ENCODE data around the gene FBN3. TPM values are rescaled to one million over a fixed set of nuclear protein-coding genes. Genes with fewer than 3 reads are reported as not detected.
"Not testable (repeated sequence)": the region's sequence is repeated elsewhere in the genome, so short reads cannot be mapped to it uniquely, and the experiment has no call there.

The FBN3 gene
- polyA plus RNA-seq, 1 donor (not counting 4 experiments of a cell fraction or from before 2014, with no cell fraction given), result not detected

DNA sequence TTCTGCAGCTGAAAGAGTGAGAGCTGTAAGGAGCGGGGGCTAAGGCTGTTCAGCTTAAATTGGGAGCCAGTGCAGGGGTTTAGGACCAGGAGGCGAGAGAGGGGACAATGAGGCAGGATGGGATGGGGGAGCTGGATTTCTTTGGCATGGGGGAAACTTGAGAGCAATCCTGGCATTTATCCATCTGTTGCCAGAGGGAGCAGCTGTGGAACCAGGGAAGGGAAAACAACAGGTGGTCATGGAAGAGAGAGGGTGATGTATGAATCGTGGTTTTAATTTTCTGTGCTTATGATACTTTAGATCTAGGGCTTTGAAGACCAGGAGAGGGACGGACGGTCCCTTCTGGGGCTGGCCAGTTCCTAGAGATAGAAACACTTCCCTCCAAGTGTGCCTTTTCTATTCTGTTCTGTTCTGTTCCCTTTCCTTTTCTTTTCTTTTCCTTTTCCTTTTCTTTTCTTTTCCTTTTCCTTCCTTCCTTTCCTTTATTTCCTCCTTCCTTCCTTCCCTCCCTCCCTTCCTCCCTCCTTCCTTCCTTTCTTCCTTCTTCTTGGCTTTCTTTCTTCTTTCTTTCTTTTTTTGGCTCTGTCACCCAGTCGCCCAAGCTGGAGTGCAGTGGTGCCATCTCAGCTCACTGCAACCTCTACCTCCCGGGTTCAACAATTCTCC, 112.8 kb downstream of the FBN3 start:
- H3K79me2 ChIP-seq (ENCODE audit: control insufficient read depth, insufficient read depth, low read length), result no peaks in the 10 kb centered on the region
- H2AFZ ChIP-seq (ENCODE audit: control insufficient read depth, low read length), result no peak overlapping the region
- no peaks in the 10 kb centered on the region for H3K9me1 ChIP-seq (ENCODE audit: control insufficient read depth, extremely low read depth, insufficient read depth, low read length)
- no peak for FAIRE-seq
- H3K9ac ChIP-seq (ENCODE audit: control insufficient read depth, extremely low read depth, insufficient read depth, low read length), result no peak overlapping the region
- no peaks in the 10 kb centered on the region for H3K4me1 ChIP-seq (ENCODE audit: control insufficient read depth, extremely low read depth, insufficient read depth, low read length)
- no peak overlapping the region for H3K27ac ChIP-seq (ENCODE audit: control insufficient read depth, insufficient read depth, low read length)
- no peaks in the 10 kb centered on the region for H3K9me3 ChIP-seq (ENCODE audit: control insufficient read depth, low read depth, low read length)
- peaks cover 5% of the 10 kb centered on the region for H3K27me3 ChIP-seq (ENCODE audit: control insufficient read depth, extremely low read depth, insufficient read depth, low read length)
- no peaks in the 10 kb centered on the region for H3K36me3 ChIP-seq (ENCODE audit: control insufficient read depth in 2 of 2, extremely low read depth in 1 of 2, insufficient read depth in 2 of 2, low read length in 2 of 2)
- dilution Hi-C loops (cut with MboI; ENCODE audit: extremely low pct_ligation_motif_present, low sequenced_read_pairs), result no loop called here
- no peak overlapping the region for H3K4me2 ChIP-seq (ENCODE audit: control insufficient read depth, extremely low read depth, insufficient read depth, low read depth, low read length)
- H4K20me1 ChIP-seq (ENCODE audit: control insufficient read depth, extremely low read depth, insufficient read depth, low read length), result no peaks in the 10 kb centered on the region
- TF ChIP-seq EZH2 (IDR thresholded peaks at IDR 0.05; ENCODE audit: low read length), result no peak
- TF ChIP-seq, protein P1, sequence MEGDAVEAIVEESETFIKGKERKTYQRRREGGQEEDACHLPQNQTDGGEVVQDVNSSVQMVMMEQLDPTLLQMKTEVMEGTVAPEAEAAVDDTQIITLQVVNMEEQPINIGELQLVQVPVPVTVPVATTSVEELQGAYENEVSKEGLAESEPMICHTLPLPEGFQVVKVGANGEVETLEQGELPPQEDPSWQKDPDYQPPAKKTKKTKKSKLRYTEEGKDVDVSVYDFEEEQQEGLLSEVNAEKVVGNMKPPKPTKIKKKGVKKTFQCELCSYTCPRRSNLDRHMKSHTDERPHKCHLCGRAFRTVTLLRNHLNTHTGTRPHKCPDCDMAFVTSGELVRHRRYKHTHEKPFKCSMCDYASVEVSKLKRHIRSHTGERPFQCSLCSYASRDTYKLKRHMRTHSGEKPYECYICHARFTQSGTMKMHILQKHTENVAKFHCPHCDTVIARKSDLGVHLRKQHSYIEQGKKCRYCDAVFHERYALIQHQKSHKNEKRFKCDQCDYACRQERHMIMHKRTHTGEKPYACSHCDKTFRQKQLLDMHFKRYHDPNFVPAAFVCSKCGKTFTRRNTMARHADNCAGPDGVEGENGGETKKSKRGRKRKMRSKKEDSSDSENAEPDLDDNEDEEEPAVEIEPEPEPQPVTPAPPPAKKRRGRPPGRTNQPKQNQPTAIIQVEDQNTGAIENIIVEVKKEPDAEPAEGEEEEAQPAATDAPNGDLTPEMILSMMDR (optimal IDR thresholded peaks at IDR 0.05 in 1 of 3, IDR thresholded peaks at IDR 0.05 in 1 of 3, conservative IDR thresholded peaks at IDR 0.05 in 1 of 3; ENCODE audit: extremely low read depth in 1 of 3, insufficient read depth in 2 of 3, low read length in 3 of 3), result no peak
- no peak for DNase-seq (ENCODE audit: low read depth, low spot score)
- H3K4me3 ChIP-seq (ENCODE audit: control insufficient read depth in 2 of 3, extremely low read depth in 1 of 3, insufficient read depth in 2 of 3, low read depth in 1 of 3, low read length in 3 of 3), result no peak overlapping the region

DNA sequence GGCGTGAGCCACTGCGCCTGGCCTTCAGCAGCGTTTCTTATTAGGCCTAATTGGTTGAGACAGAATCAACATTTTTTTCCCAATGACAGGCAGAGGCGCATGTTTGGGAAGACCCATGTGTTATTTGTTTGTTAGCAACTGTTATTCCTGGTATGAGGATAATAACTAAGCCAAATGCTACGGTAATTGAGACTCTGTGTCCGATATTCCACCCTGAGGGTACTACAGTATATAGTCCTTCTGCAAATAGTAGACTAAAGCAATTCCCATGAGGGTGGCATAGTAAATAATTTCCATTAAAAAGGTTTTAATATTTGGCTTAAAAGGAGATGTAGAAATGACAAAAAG, 115.2 kb downstream of the FBN3 start:
- no peaks in the 10 kb centered on the region for H3K9me1 ChIP-seq (ENCODE audit: control insufficient read depth, extremely low read depth, insufficient read depth, low read length)
- TF ChIP-seq EZH2 (IDR thresholded peaks at IDR 0.05; ENCODE audit: low read length), result no peak
- TF ChIP-seq, protein P1 (optimal IDR thresholded peaks at IDR 0.05 in 1 of 3, IDR thresholded peaks at IDR 0.05 in 1 of 3, conservative IDR thresholded peaks at IDR 0.05 in 1 of 3; ENCODE audit: extremely low read depth in 1 of 3, insufficient read depth in 2 of 3, low read length in 3 of 3), result no peak
- FAIRE-seq (no peak), DNase-seq (ENCODE audit: low read depth, low spot score) (no peak)
- H3K9ac ChIP-seq (ENCODE audit: control insufficient read depth, extremely low read depth, insufficient read depth, low read length), result no peak overlapping the region
- H3K27ac ChIP-seq (ENCODE audit: control insufficient read depth, insufficient read depth, low read length), result no peak overlapping the region
- peaks cover 5% of the 10 kb centered on the region for H3K27me3 ChIP-seq (ENCODE audit: control insufficient read depth, extremely low read depth, insufficient read depth, low read length)
- no peak overlapping the region for H3K4me2 ChIP-seq (ENCODE audit: control insufficient read depth, extremely low read depth, insufficient read depth, low read depth, low read length)
- no peaks in the 10 kb centered on the region for H3K36me3 ChIP-seq (ENCODE audit: control insufficient read depth in 2 of 2, extremely low read depth in 1 of 2, insufficient read depth in 2 of 2, low read length in 2 of 2)
- no peak overlapping the region for H2AFZ ChIP-seq (ENCODE audit: control insufficient read depth, low read length)
- dilution Hi-C loops (cut with MboI; ENCODE audit: extremely low pct_ligation_motif_present, low sequenced_read_pairs), result no loop called here
- no peaks in the 10 kb centered on the region for H3K9me3 ChIP-seq (ENCODE audit: control insufficient read depth, low read depth, low read length)
- H3K4me1 ChIP-seq (ENCODE audit: control insufficient read depth, extremely low read depth, insufficient read depth, low read length), result no peaks in the 10 kb centered on the region
- H3K79me2 ChIP-seq (ENCODE audit: control insufficient read depth, insufficient read depth, low read length), result no peaks in the 10 kb centered on the region
- H3K4me3 ChIP-seq (ENCODE audit: control insufficient read depth in 2 of 3, extremely low read depth in 1 of 3, insufficient read depth in 2 of 3, low read depth in 1 of 3, low read length in 3 of 3), result no peak overlapping the region
- H4K20me1 ChIP-seq (ENCODE audit: control insufficient read depth, extremely low read depth, insufficient read depth, low read length), result no peaks in the 10 kb centered on the region

DNA sequence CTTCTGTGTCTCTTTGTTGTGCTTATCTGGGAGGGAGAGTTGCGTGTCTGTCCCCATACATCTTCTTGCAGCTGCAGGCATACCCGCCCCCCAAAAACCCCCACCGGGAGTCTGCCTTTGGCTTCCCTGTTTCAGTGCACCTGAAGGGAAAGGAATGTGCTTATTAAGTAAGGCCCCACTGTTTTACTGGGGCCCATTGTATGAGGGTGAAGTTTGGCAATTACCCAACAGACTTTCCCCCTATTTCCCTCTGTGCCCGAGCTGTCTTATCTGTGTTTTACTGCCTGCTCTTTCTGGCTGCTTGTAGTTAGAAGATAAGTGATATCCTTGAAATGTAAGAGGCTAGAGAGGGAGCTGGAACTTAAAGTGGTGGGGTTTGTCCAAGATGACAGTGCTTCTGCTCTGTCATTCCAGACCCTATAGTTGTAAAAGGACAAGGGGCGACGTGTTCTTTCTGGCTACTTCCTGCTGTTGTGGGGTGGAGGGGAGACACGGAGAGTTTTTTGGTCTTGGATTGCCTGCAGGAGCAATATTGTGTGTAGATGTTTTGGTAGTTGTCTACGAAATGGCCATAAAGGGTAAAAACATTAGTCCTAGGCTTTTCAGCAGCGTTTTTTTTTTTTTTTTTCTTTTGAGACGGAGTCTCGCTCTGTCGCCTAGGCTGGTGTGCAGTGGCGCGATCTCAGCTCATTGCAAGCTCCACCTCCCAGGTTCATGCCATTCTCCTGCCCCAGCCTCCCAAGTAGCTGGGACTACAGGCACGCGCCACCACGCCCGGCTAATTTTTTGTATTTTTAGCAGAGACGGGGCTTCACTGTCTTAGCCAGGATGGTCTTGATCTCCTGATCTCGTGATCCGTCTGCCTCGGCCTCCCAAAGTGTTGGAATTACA, 115.9 kb downstream of the FBN3 start:
- H3K9me3 ChIP-seq (ENCODE audit: control insufficient read depth, low read depth, low read length); FAIRE-seq; H3K9me1 ChIP-seq (ENCODE audit: control insufficient read depth, extremely low read depth, insufficient read depth, low read length); dilution Hi-C loops (cut with MboI; ENCODE audit: extremely low pct_ligation_motif_present, low sequenced_read_pairs); H3K27ac ChIP-seq (ENCODE audit: control insufficient read depth, insufficient read depth, low read length); DNase-seq (ENCODE audit: low read depth, low spot score); H3K4me2 ChIP-seq (ENCODE audit: control insufficient read depth, extremely low read depth, insufficient read depth, low read depth, low read length); H2AFZ ChIP-seq (ENCODE audit: control insufficient read depth, low read length); H4K20me1 ChIP-seq (ENCODE audit: control insufficient read depth, extremely low read depth, insufficient read depth, low read length); H3K27me3 ChIP-seq (ENCODE audit: control insufficient read depth, extremely low read depth, insufficient read depth, low read length); H3K4me1 ChIP-seq (ENCODE audit: control insufficient read depth, extremely low read depth, insufficient read depth, low read length); H3K4me3 ChIP-seq (ENCODE audit: control insufficient read depth in 2 of 3, extremely low read depth in 1 of 3, insufficient read depth in 2 of 3, low read depth in 1 of 3, low read length in 3 of 3); H3K36me3 ChIP-seq (ENCODE audit: control insufficient read depth in 2 of 2, extremely low read depth in 1 of 2, insufficient read depth in 2 of 2, low read length in 2 of 2); H3K79me2 ChIP-seq (ENCODE audit: control insufficient read depth, insufficient read depth, low read length); H3K9ac ChIP-seq (ENCODE audit: control insufficient read depth, extremely low read depth, insufficient read depth, low read length): not testable (repeated sequence)

All from keratinocyte (primary cell).